Pancreas (tissue), 10 donors: ENCODE measurements around the gene PRKCZ. TPM values are rescaled to one million over a fixed set of nuclear protein-coding genes. Genes with fewer than 3 reads are reported as not detected.

Experiments used
- ATAC-seq, 4 donors: fragments of 200-7000 bp; cut with Tn5 transposase; one replicate each; pipeline versions ENCODE4 v1.8.0 to v1.9.1; 2020; ENCODE audit warnings: mild to moderate bottlenecking in 4 of 4, moderate library complexity in 4 of 4
- DNase-seq, 6 donors: peaks; one replicate each; pipeline ENCODE4 v3.0.0-alpha.2; 2020
- FAIRE-seq: peaks from 2 replicates; lab custom pipeline; 2012; peaks lifted over from hg19 to GRCh38; lab: Jason Lieb, UNC
- H3K27ac ChIP-seq, 4 donors: fragments of 200-600 bp; sonication (generic); 1 replicate in 3 of 4; 2 replicates in 1 of 4; pipeline versions ENCODE4 v1.5.0 to v1.8.0; 2020
- H3K27me3 ChIP-seq, 4 donors: fragments of 200-600 bp; one replicate each; pipeline ENCODE4 v1.8.0; 2021
- H3K36me3 ChIP-seq, 3 donors: fragments of 200-600 bp; sonication (generic) in 1 of 3; one replicate each; pipeline versions ENCODE4 v1.5.0 to v1.8.0; 2020 to 2021
- H3K4me1 ChIP-seq, 3 donors: fragments of 200-600 bp; one replicate each; pipeline ENCODE4 v1.8.0; 2021
- H3K4me3 ChIP-seq, 4 donors: fragments of 200-600 bp; sonication (generic) in 2 of 4; one replicate each; pipeline versions ENCODE4 v1.5.0 to v1.8.0; 2020 to 2021
- H3K9me3 ChIP-seq, 4 donors: fragments of 200-600 bp; one replicate each; pipeline ENCODE4 v1.8.0; 2021
- WGBS, 2 donors: extraction: QIAGEN DNeasy Blood & Tissue Kit; methylation state at CpG; one replicate each; pipeline ENCODE4 v1.1.7; 2013; 5-methylcytosine and 5-hydroxymethylcytosine counted together
- intact Hi-C, 3 donors: fragments of 100-400 bp; cut with DNase I; formaldehyde crosslinking; loops; one replicate each; pipeline versions ENCODE4 v1.11.1 to v1.14.2; 2022
- polyA plus RNA-seq, 2 donors: library from polyadenylated mRNA; stranded (reverse); fragments of 200-250 nt; gene quantifications; one replicate each; pipeline ENCODE4 v1.2.3, GENCODE V29; 2013
- total RNA-seq, 6 donors: library from RNA; stranded (reverse); fragmentation: NEBNext Ultra II Directional in 4 of 6; extraction: Animal tissue kit (Norgen Biotek cat#: 25700) in 4 of 6; gene quantifications; one replicate each; pipeline versions ENCODE4 v1.2.1 to v1.2.4, GENCODE V29; 2021 to 2023
- TF ChIP-seq, protein P1 (sequence below), 4 donors: fragments of 200-600 bp; sonication (generic) in 3 of 4; IDR thresholded peaks; one replicate each; pipeline versions ENCODE4 v1.5.0 to v1.8.0; 2021; ENCODE audit warnings: antibody characterized with exemption in 4 of 4
- donor health status: healthy with polysubstance abuse.
- donor health status: DM: no; HTN: no; CAD: no; lungs with moderate emphysema.
- donor health status: DM: no; HTN: no; CAD: no.
- donor health status: control.
- donor health status: control.
- donor health status: Bipolar disorder and iron deficiency.
- donor health status: DM: yes; HTN: yes; CAD: no.
- donor health status: DM: no; HTN: no; CAD: no.
- donor health status: DM: no; HTN: no; CAD: no.
- donor health status: DM: yes; HTN: yes; CAD: no.

The PRKCZ gene
- total and polyA plus RNA-seq, 8 donors = 9.8 to 27.4 (median 17.1) TPM

GRCh38 chr1:2014741-2015735, 35.2 kb upstream of the PRKCZ start:
- Histone ChIP-seq H3K4me3 (no peak overlapping the region), H3K27me3 (peaks cover 0 to 6% (median under 1%) of the 10 kb centered on the region in 4 donors), H3K36me3 (no peaks in the 10 kb centered on the region), H3K9me3 (no peaks in the 10 kb centered on the region), H3K27ac (peak overlapping the region in 1 of 4 donors; percentile 60), H3K4me1 (peaks cover 0 to 5% (median 0%) of the 10 kb centered on the region in 3 donors)
- 33 to 39% methylated on average over 34 of the region's 34 CpGs for whole genome bisulfite sequencing, 2 donors
- TF ChIP-seq, protein P1, sequence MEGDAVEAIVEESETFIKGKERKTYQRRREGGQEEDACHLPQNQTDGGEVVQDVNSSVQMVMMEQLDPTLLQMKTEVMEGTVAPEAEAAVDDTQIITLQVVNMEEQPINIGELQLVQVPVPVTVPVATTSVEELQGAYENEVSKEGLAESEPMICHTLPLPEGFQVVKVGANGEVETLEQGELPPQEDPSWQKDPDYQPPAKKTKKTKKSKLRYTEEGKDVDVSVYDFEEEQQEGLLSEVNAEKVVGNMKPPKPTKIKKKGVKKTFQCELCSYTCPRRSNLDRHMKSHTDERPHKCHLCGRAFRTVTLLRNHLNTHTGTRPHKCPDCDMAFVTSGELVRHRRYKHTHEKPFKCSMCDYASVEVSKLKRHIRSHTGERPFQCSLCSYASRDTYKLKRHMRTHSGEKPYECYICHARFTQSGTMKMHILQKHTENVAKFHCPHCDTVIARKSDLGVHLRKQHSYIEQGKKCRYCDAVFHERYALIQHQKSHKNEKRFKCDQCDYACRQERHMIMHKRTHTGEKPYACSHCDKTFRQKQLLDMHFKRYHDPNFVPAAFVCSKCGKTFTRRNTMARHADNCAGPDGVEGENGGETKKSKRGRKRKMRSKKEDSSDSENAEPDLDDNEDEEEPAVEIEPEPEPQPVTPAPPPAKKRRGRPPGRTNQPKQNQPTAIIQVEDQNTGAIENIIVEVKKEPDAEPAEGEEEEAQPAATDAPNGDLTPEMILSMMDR (IDR thresholded peaks at IDR 0.05) = no peak
- ATAC-seq (peak in 3 of 4 donors; percentile 70 to 83 (median 74)), DNase-seq (peak in 2 of 6 donors; percentile 18 to 27), FAIRE-seq (no peak)
- intact Hi-C loops = no loop called here

GRCh38 chr1:2016123-2016522, 34.1 kb upstream of the PRKCZ start:
- Histone ChIP-seq H3K4me1 (peaks cover 0 to 5% (median 0%) of the 10 kb centered on the region in 3 donors), H3K27ac (no peak overlapping the region), H3K36me3 (no peaks in the 10 kb centered on the region), H3K27me3 (peaks cover 0 to 14% (median 3%) of the 10 kb centered on the region in 4 donors), H3K4me3 (no peak overlapping the region), H3K9me3 (no peaks in the 10 kb centered on the region)
- no peak for FAIRE-seq
- no peak for ATAC-seq
- intact Hi-C loops = no loop called here
- DNase-seq = no peak
- TF ChIP-seq, protein P1 (IDR thresholded peaks at IDR 0.05) = no peak
- 65 to 71% methylated on average over 9 of the region's 9 CpGs for WGBS, 2 donors

DNA sequence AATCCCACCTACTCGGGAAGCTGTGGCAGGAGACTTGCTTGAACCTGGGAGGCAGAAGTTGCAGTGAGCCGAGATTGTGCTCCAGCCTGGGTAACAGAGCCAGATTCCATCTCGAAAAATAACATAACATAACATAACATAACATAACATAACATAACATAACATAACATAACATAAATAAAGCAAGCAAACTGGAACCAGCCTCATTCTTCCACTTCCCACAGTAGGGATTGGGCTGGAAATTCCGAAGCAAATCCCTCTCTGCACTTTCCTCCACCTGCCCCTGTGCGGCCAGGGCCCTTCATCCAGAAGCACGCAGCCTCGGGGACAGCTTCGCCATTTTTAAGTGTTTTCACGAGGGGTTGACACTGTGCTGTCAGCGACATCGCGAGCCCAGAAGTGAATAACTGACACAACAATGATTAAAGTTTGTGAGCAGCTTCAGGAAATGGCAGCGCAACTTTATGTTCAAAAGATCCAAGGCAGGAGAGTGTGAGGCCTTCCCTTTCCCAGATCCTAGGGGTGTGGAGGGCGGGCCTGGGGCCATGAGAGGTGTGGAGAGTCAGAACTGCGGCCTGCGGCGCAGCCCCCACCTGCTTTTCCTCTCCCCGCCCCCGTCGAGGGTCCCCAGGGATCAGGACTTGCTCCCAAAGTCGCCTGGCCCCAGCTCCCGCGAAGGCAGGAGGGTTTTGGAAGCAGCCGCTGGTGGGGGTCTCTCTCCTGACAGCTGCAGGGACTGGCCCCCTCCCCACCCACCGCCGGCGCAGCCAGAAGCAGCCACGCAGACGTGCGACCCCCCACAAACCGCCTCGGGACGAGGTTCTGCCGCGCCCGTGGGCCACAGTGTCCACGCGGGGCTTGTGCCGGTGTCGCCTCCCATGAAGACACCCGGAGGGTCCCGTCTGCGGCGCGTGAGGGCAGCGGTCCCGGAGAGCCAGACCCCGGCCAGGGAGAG, 31.7 kb upstream of the PRKCZ start:
- TF ChIP-seq, protein P1 (IDR thresholded peaks at IDR 0.05) = no peak
- DNase-seq (peak in 1 of 6 donors; percentile 72), FAIRE-seq (no peak), ATAC-seq (no peak)
- H3K27me3 ChIP-seq = peaks cover 0 to 20% (median 6%) of the 10 kb centered on the region in 4 donors
- H3K4me1 ChIP-seq = peaks cover 0 to 5% (median 0%) of the 10 kb centered on the region in 3 donors
- no peak overlapping the region for H3K4me3 ChIP-seq
- intact Hi-C loops = no loop called here
- H3K36me3 ChIP-seq = no peaks in the 10 kb centered on the region
- WGBS, 2 donors = 21 to 30% methylated on average over 38 to 48 of the region's 48 CpGs
- H3K9me3 ChIP-seq = no peaks in the 10 kb centered on the region
- H3K27ac ChIP-seq = no peak overlapping the region

- no peak within 1 kb of the TSS for H3K27ac ChIP-seq
- ATAC-seq = peak in 2 of 4 donors; percentile 53 to 61
- no peaks in the 10 kb centered on the region for H3K36me3 ChIP-seq
- H3K4me3 ChIP-seq = peak within 1 kb of the TSS in 2 of 4 donors; percentile 27 to 41
- intact Hi-C loops = no loop called here
- peaks cover 0 to 5% (median 0%) of the 10 kb centered on the region in 3 donors for H3K4me1 ChIP-seq
- 0 to 1% methylated on average over 14 to 48 of the region's 60 CpGs for WGBS, 2 donors
- TF ChIP-seq, protein P1 (IDR thresholded peaks at IDR 0.05) = no peak
- H3K9me3 ChIP-seq = no peaks in the 10 kb centered on the region
- FAIRE-seq = no peak
- peaks cover 0 to 20% (median 6%) of the 10 kb centered on the region in 4 donors for H3K27me3 ChIP-seq
- DNase-seq = no peak
Observed at GRCh38 chr1:2019172-2019543, 31.1 kb upstream of the PRKCZ start, which contains the start of gene GABRD. Gene GABRD, plus strand, starts transcription at chr1:2019345. Its CDS starts 79 bp downstream, at chr1:2019424.
